ENCODE measurements around the gene IQGAP3. TPM values are rescaled to one million over a fixed set of nuclear protein-coding genes. Genes with fewer than 3 reads are reported as not detected.

IQGAP3 gene, protein sequence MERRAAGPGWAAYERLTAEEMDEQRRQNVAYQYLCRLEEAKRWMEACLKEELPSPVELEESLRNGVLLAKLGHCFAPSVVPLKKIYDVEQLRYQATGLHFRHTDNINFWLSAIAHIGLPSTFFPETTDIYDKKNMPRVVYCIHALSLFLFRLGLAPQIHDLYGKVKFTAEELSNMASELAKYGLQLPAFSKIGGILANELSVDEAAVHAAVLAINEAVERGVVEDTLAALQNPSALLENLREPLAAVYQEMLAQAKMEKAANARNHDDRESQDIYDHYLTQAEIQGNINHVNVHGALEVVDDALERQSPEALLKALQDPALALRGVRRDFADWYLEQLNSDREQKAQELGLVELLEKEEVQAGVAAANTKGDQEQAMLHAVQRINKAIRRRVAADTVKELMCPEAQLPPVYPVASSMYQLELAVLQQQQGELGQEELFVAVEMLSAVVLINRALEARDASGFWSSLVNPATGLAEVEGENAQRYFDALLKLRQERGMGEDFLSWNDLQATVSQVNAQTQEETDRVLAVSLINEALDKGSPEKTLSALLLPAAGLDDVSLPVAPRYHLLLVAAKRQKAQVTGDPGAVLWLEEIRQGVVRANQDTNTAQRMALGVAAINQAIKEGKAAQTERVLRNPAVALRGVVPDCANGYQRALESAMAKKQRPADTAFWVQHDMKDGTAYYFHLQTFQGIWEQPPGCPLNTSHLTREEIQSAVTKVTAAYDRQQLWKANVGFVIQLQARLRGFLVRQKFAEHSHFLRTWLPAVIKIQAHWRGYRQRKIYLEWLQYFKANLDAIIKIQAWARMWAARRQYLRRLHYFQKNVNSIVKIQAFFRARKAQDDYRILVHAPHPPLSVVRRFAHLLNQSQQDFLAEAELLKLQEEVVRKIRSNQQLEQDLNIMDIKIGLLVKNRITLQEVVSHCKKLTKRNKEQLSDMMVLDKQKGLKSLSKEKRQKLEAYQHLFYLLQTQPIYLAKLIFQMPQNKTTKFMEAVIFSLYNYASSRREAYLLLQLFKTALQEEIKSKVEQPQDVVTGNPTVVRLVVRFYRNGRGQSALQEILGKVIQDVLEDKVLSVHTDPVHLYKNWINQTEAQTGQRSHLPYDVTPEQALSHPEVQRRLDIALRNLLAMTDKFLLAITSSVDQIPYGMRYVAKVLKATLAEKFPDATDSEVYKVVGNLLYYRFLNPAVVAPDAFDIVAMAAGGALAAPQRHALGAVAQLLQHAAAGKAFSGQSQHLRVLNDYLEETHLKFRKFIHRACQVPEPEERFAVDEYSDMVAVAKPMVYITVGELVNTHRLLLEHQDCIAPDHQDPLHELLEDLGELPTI (N-terminal part only)
- 24.8 and 29.4 TPM in 2 replicates for total RNA-seq

DNA sequence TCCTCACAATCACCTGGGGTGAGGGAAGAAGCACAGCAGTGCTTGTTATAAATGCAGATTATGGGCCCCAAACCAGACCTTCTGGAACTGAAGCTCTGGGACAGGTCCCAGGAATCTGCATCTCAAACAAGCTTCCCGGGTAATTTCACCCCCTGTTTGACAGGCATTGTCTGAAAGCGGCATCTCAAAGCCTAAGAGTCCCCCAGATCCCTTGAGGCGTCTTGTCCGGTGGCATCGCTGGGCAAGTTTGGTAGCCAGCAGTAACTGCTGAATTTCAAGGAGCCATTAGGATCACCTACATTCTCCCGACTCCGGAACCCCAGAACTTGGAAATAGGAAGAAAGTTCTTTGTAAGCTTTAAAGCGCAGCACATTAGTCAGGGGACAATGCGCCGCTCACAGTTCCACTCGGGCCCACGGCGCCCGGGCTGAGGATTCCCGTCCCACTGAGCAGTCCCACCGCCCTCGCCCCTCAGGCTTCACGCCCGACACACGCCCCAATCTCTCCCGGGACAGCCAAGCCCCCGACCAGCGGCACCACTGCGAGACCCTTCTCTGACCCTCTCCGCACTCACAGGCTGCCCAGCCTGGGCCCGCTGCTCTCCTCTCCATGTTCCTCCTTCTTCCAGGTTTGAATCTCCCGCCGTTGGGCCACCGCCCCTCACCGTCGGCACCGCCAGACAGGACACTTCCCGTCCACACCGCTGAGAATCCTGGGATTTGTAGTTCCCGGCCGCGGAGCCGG is at the start of gene IQGAP3:
IQGAP3 (minus strand) TSS at position 647 of the 744 bp plus-strand sequence; CDS start at position 611, 36 bp downstream.

DNA sequence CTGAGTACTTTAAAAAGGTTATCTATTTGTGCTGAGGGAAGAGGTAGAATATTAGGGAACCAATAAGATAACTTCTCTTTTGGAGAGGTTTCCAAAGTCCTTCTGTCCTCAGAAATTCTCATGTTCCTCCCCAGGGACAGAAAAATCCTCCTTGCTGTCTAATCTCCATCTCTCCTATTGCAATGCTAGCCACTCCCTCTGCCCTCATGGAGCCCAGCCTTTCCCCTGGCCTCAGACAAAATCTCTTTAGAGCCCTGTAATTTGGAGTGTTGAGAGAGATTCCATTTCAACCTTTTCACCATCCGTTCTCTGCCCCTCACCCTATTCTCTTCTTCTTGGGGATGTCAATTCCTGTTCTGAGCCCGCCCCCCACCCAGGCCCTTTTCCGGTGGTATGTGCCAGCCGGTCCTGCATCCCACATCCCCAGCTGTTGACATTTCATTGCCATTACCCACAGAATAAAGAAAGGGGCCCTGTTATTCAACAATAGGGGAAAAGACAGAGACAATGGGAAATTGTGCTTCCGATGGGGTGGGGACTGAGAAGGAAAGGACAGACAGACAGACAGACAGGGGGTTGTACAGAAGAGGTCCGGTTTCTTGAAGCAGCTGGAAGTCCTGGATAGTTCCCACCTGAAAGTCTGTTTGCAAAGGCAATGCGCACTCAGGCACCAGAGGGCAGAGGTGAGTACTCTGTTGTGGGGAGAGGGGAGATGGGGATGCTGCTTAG is 46.7 kb upstream of the IQGAP3 start, which contains the start of gene HAPLN2:
HAPLN2 (plus strand) TSS at position 563 of the 729 bp plus-strand sequence. CDS start 4,076 bp downstream, outside the sequence.

DNA sequence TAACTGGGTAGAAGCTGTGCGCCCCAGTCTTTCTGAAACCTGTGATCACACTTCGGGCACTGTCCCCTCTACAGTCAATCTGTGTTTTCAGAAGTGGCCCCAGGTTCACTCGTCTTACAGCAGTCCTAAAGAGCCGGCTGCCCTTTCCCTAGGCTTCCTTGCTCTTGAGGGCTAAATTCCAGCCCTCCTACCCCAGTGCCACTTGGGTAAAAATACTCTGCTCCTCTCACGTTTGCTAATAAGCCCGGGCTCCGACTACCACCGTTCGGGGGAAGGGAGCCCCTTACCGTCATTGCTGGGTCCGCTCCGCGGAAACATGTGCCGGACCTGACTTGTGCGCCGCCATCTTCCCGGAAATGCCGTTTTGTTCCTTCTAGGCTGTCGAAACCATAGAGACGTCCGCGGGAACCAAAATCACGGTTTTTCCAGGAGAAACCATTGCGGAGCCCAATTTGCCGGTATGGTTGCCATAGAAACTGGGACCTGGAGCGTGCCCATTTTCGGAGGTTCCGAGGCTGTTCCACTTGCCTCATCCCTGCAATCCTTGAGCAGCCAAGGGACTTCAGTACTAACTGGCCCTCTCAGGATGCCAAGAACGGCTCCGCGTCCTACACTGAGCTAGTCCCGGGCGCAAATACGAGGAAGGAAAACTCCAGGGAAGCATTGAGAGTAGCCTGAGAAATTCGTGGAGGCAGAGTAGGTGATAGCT is 28.9 kb upstream of the IQGAP3 start, which contains the start of gene GPATCH4:
GPATCH4 (minus strand) TSS at position 358 of the 709 bp plus-strand sequence.

DNA sequence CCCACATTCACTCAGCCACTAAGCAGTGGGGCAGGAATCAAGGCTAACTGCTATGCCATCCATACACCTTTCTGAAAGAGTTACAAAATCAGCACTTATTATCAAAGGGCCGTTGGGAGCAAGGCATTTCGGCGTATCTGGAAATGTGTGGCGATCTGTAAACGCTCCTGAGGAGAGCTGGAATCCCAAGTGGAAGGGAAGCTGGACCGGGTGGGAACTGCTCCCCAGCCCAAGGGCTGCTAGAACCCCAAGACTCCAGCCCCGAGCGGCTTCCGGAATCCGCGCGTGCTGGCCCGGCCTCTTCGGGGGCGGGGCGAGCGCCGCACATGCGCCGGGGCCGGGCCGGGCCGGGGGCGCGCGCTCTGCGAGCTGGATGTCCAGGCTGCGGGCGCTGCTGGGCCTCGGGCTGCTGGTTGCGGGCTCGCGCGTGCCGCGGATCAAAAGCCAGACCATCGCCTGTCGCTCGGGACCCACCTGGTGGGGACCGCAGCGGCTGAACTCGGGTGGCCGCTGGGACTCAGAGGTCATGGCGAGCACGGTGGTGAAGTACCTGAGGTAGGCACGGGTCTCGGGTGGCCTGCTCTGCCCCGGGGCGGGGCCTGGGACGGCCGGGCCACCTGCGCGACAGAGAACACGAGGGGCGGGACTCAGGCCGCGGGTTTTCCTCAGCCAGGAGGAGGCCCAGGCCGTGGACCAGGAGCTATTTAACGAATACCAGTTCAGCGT is 19.2 kb upstream of the IQGAP3 start, which contains the start of gene NAXE:
NAXE (plus strand) TSS at position 345 of the 726 bp plus-strand sequence; CDS start at position 374, 29 bp downstream.

DNA sequence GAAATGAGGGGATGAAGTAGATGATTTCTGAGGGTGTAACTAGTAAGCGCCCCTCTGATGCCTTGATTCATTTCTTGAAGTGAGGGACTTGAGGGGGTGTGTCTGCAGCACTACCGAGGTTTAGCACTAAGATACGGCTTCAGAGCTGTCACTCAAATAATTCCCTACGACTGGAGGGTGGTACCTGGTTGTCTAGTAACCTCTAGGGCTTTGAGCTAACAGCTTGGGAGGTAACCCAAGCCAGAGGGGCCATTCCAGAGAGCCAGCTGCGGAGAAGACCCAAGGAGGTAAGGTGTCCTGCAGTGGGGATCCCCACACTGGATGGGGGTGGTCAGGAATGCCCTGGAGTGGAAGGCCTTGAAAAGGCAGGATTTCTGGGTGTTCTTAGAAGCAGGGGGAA is 7.1 kb upstream of the IQGAP3 start, which contains the start of gene TTC24:
TTC24 (plus strand) TSS at position 252 of the 400 bp plus-strand sequence. CDS start 1,642 bp downstream, outside the sequence.

DNA sequence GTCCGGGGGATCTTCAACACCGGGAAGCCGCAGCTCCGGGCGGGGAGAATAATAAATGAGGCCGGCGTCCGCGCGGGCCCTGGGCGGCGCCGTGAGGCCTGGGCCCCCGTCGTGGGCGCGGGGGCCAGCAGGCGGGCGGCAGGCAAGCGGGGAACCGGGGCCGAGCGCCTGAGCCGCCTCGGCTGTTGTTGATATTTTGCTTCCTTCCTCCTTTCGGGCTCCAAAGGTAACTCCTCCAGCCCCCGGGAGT is 71.9 kb downstream of the IQGAP3 start, which contains the start of gene MEF2D:
MEF2D (minus strand) TSS at position 233 of the 250 bp plus-strand sequence. CDS start 17,483 bp downstream, outside the sequence.

Other genes with a start within 250 kb of the IQGAP3 start
- gene CCT3, start 234.3 kb downstream of the IQGAP3 start, total RNA-seq: 427 and 505 TPM in 2 replicates
- not detected in 2 replicates for gene TSACC, start 234.0 kb downstream of the IQGAP3 start, total RNA-seq
- gene RHBG, start 203.4 kb downstream of the IQGAP3 start, total RNA-seq: not detected in 2 replicates
- 10.4 and 21.1 TPM in 2 replicates for gene MEF2D, start 71.8 kb downstream of the IQGAP3 start, total RNA-seq
- gene TTC24, start 7.2 kb upstream of the IQGAP3 start, total RNA-seq: not detected in 2 replicates
- 76.2 and 93.1 TPM in 2 replicates for gene NAXE, start 19.2 kb upstream of the IQGAP3 start, total RNA-seq
- gene GPATCH4, start 28.9 kb upstream of the IQGAP3 start, total RNA-seq: 9.8 and 17.9 TPM in 2 replicates
- not detected in 2 replicates for gene HAPLN2, start 46.9 kb upstream of the IQGAP3 start, total RNA-seq
- not detected in 2 replicates for gene BCAN, start 69.6 kb upstream of the IQGAP3 start, total RNA-seq
- 50.5 and 65.4 TPM in 2 replicates for gene NES, start 104.8 kb upstream of the IQGAP3 start, total RNA-seq
- 38.1 and 39.7 TPM in 2 replicates for gene CRABP2, start 133.0 kb upstream of the IQGAP3 start, total RNA-seq
- 10.7 and 11.9 TPM in 2 replicates for gene METTL25B, start 155.9 kb upstream of the IQGAP3 start, total RNA-seq
- 8.6 and 16.1 TPM in 2 replicates for gene ISG20L2, start 156.2 kb upstream of the IQGAP3 start, total RNA-seq
- gene MRPL24, start 168.5 kb upstream of the IQGAP3 start, total RNA-seq: 95.7 and 127 TPM in 2 replicates
- gene HDGF, start 179.1 kb upstream of the IQGAP3 start, total RNA-seq: 222 and 227 TPM in 2 replicates
- 35.3 and 36.3 TPM in 2 replicates for gene PRCC, start 195.0 kb upstream of the IQGAP3 start, total RNA-seq
- 0.86 TPM in 1 of 2 replicates, not detected in the other for gene SH2D2A, start 244.3 kb upstream of the IQGAP3 start, total RNA-seq

Data from myometrial cell (primary cell).